WTC11 (cell line): Measurements from ENCODE around the gene DHX8. TPM values are rescaled to one million over a fixed set of nuclear protein-coding genes. Genes with fewer than 3 reads are reported as not detected.

Experiments
- ATAC-seq: fragments of 200-7000 bp; cut with Tn5 transposase; 2 replicates; pipeline ENCODE4 v1.10.0; 2021; ENCODE audit warnings: mild to moderate bottlenecking, moderate library complexity
- CTCF ChIA-PET: fragments of 300-600 bp; sonication (Branson Sonifier 250); formaldehyde crosslinking; loops from one replicate; lab custom pipeline; 2021; ENCODE audit warnings: antibody characterized with exemption; lab: Charles Lee
- POLR2A ChIA-PET: fragments of 350-600 bp; sonication (Branson Sonifier 250); formaldehyde crosslinking; loops from one replicate; lab custom pipeline; 2021; ENCODE audit warnings: antibody characterized with exemption; lab: Charles Lee
- DNase-seq: peaks from one replicate; pipeline ENCODE4 v3.0.0; 2021; ENCODE audit warnings: low spot score
- H3K27ac Mint-ChIP-seq: 2 replicates; pipeline ENCODE4 v1.8.0; 2021; ENCODE audit warnings: mixed read lengths
- H3K27me3 Mint-ChIP-seq: 2 replicates; pipeline ENCODE4 v1.8.0; 2021; ENCODE audit warnings: low read depth, mild to moderate bottlenecking, moderate library complexity, mixed read lengths
- H3K36me3 Mint-ChIP-seq: 2 replicates; pipeline ENCODE4 v1.8.0; 2021; ENCODE audit warnings: mixed read lengths
- H3K4me1 Mint-ChIP-seq: 2 replicates; pipeline ENCODE4 v1.8.0; 2022; ENCODE audit warnings: mixed read lengths
- H3K4me3 Mint-ChIP-seq: 2 replicates; pipeline ENCODE4 v1.8.0; 2021; ENCODE audit warnings: mild to moderate bottlenecking, moderate library complexity, mixed read lengths
- H3K9me3 Mint-ChIP-seq: 2 replicates; pipeline ENCODE4 v1.8.0; 2021; ENCODE audit warnings: mixed read lengths
- ATF2 ChIP-seq: sonication (generic); formaldehyde crosslinking; IDR thresholded peaks from 2 replicates; pipeline ENCODE4 v1.8.1; 2022; ENCODE audit warnings: low read depth, missing genetic modification reagents, borderline replicate concordance
- CREM ChIP-seq: sonication (generic); formaldehyde crosslinking; IDR thresholded peaks from 2 replicates; pipeline ENCODE4 v1.8.1; 2022; ENCODE audit warnings: mild to moderate bottlenecking, missing genetic modification reagents, moderate library complexity
- ELF4 ChIP-seq: sonication (generic); formaldehyde crosslinking; IDR thresholded peaks from 2 replicates; pipeline ENCODE4 v1.8.1; 2022; ENCODE audit warnings: low read depth, mild to moderate bottlenecking, moderate library complexity, missing genetic modification reagents
- EMX1 ChIP-seq: fragments of 250-450 bp; sonication (Bioruptor Pico); IDR thresholded peaks from 2 replicates; pipeline ENCODE4 v1.8.0; 2021; ENCODE audit warnings: mild to moderate bottlenecking
- ERG ChIP-seq: fragments of 250-450 bp; sonication (Bioruptor Pico); IDR thresholded peaks from 2 replicates; pipeline ENCODE4 v1.8.0; 2021; ENCODE audit warnings: mild to moderate bottlenecking
- ESRRA ChIP-seq: sonication (generic); formaldehyde crosslinking; IDR thresholded peaks from 2 replicates; pipeline ENCODE4 v1.8.1; 2022; ENCODE audit warnings: mild to moderate bottlenecking, missing genetic modification reagents, borderline replicate concordance
- HMGA2 ChIP-seq: fragments of 250-450 bp; sonication (Bioruptor Pico); IDR thresholded peaks from 2 replicates; pipeline ENCODE4 v1.4.0; 2021; ENCODE audit warnings: mild to moderate bottlenecking, moderate library complexity
- IRF2 ChIP-seq: sonication (generic); formaldehyde crosslinking; IDR thresholded peaks from 2 replicates; pipeline ENCODE4 v1.8.0; 2022; ENCODE audit warnings: low read depth, missing genetic modification reagents, borderline replicate concordance
- NFATC4 ChIP-seq: fragments of 250-450 bp; sonication (Bioruptor Pico); IDR thresholded peaks from 2 replicates; pipeline ENCODE4 v1.9.0; 2021; ENCODE audit warnings: mild to moderate bottlenecking
- NR2C2 ChIP-seq: sonication (generic); formaldehyde crosslinking; IDR thresholded peaks from 2 replicates; pipeline ENCODE4 v1.8.0; 2022; ENCODE audit warnings: mild to moderate bottlenecking, missing genetic modification reagents
- NR3C1 ChIP-seq: sonication (generic); formaldehyde crosslinking; conservative IDR thresholded peaks from 2 replicates; pipeline ENCODE4 v1.8.1; 2023; ENCODE audit warnings: low read depth, mild to moderate bottlenecking, missing genetic modification reagents
- PREB ChIP-seq: sonication (generic); formaldehyde crosslinking; IDR thresholded peaks from 2 replicates; pipeline ENCODE4 v1.8.1; 2022; ENCODE audit warnings: mild to moderate bottlenecking, missing genetic modification reagents, moderate library complexity, borderline replicate concordance
- PRRX2 ChIP-seq: fragments of 250-450 bp; sonication (Bioruptor Pico); IDR thresholded peaks from 2 replicates; pipeline ENCODE4 v1.8.0; 2021; ENCODE audit warnings: mild to moderate bottlenecking
- RORB ChIP-seq: fragments of 250-450 bp; sonication (Bioruptor Pico); IDR thresholded peaks from 2 replicates; pipeline ENCODE4 v1.9.0; 2021; ENCODE audit warnings: mild to moderate bottlenecking
- SMAD4 ChIP-seq: sonication (generic); formaldehyde crosslinking; IDR thresholded peaks from 2 replicates; pipeline ENCODE4 v1.8.0; 2022; ENCODE audit warnings: mild to moderate bottlenecking, missing genetic modification reagents
- SP1 ChIP-seq: sonication (generic); formaldehyde crosslinking; conservative IDR thresholded peaks from 2 replicates; pipeline ENCODE4 v1.8.1; 2022; ENCODE audit warnings: missing genetic modification reagents
- TEAD4 ChIP-seq: sonication (generic); formaldehyde crosslinking; IDR thresholded peaks from 2 replicates; pipeline ENCODE4 v1.8.0; 2022; ENCODE audit warnings: mild to moderate bottlenecking, missing genetic modification reagents
- USF2 ChIP-seq: sonication (generic); formaldehyde crosslinking; IDR thresholded peaks from 2 replicates; pipeline ENCODE4 v1.8.1; 2023; ENCODE audit warnings: mild to moderate bottlenecking, missing genetic modification reagents, moderate library complexity
- ZNF232 ChIP-seq: sonication (generic); formaldehyde crosslinking; IDR thresholded peaks from 2 replicates; pipeline ENCODE4 v1.8.0; 2022; ENCODE audit warnings: mild to moderate bottlenecking, missing genetic modification reagents
- ZNF281 ChIP-seq: sonication (generic); formaldehyde crosslinking; IDR thresholded peaks from 2 replicates; pipeline ENCODE4 v1.8.0; 2023; ENCODE audit warnings: mild to moderate bottlenecking, missing genetic modification reagents
- ZNF317 ChIP-seq: sonication (generic); formaldehyde crosslinking; IDR thresholded peaks from 2 replicates; pipeline ENCODE4 v1.8.1; 2023; ENCODE audit warnings: low read depth, mild to moderate bottlenecking, moderate library complexity, missing genetic modification reagents, borderline replicate concordance
- ZNF416 ChIP-seq: fragments of 250-450 bp; sonication (Bioruptor Pico); IDR thresholded peaks from 2 replicates; pipeline ENCODE4 v1.9.0; 2021; ENCODE audit warnings: mild to moderate bottlenecking, inconsistent platforms
- ZNF425 ChIP-seq: fragments of 250-450 bp; sonication (Bioruptor Pico); conservative IDR thresholded peaks from 2 replicates; pipeline ENCODE4 v1.9.0; 2021; ENCODE audit warnings: mild to moderate bottlenecking
- total RNA-seq: library from RNA; stranded (reverse); gene quantifications from 3 replicates; pipeline ENCODE4 v1.2.3, GENCODE V29; 2021

The DHX8 gene
- total RNA-seq, 1 experiment from 2014 or later, result 58.5 TPM

- POLR2A ChIA-PET, result interaction anchor here (0.6 kb wide), 1 partner anchor 103 kb away, joined by 3 read pairs; no protein-coding TSS in a partner anchor
- 0 out of 2 replicates have a peak, but pooled peaks cover 3% of the 10 kb centered on the region for H3K9me3 Mint-ChIP-seq
- H3K4me3 Mint-ChIP-seq, result no peak overlapping the region
- peaks cover 3% of the 10 kb centered on the region for H3K4me1 Mint-ChIP-seq
- no peak for DNase-seq
- no peak overlapping the region for H3K27ac Mint-ChIP-seq
- TF ChIP-seq ELF4 (CRISPR knock-in tag) (no peak), CREM (CRISPR knock-in tag) (no peak), ZNF317 (CRISPR knock-in tag) (no peak), USF2 (CRISPR knock-in tag) (no peak), ZNF425 (CRISPR knock-in tag) (no peak), ESRRA (no peak)
- H3K27me3 Mint-ChIP-seq, result no peaks in the 10 kb centered on the region
- ATAC-seq, result no peak
- CTCF ChIA-PET, result interaction anchor here (0.9 to 1.9 kb wide), 3 partner anchors 9 to 189 kb away, joined by 3 to 6 read pairs (median 3); no protein-coding TSS in a partner anchor
- H3K36me3 Mint-ChIP-seq, result no peaks in the 10 kb centered on the region
Measured at GRCh38 chr17:43570518-43570928, 86.7 kb downstream of the DHX8 start.

- ATAC-seq, result no peak
- Mint-ChIP-seq H3K27me3 (no peaks in the 10 kb centered on the region), H3K36me3 (no peaks in the 10 kb centered on the region), H3K9me3 (0 out of 2 replicates have a peak, but pooled peaks cover 3% of the 10 kb centered on the region), H3K4me3 (no peak overlapping the region), H3K4me1 (peaks cover 12% of the 10 kb centered on the region), H3K27ac (no peak overlapping the region)
- CTCF ChIA-PET, result interaction anchor here (0.6 kb wide), 1 partner anchor 187 kb away, joined by 3 read pairs; no protein-coding TSS in a partner anchor
- DNase-seq, result no peak
- POLR2A ChIA-PET, result no interaction called here
- TF ChIP-seq ATF2 (CRISPR knock-in tag) (no peak), PREB (CRISPR knock-in tag) (no peak), RORB (no peak), ZNF416 (no peak), USF2 (CRISPR knock-in tag) (no peak), EMX1 (CRISPR knock-in tag) (no peak), TEAD4 (CRISPR knock-in tag) (no peak), PRRX2 (CRISPR knock-in tag) (no peak), IRF2 (no peak), ZNF232 (CRISPR knock-in tag) (no peak), NR2C2 (CRISPR knock-in tag) (no peak), NFATC4 (CRISPR knock-in tag) (no peak), SMAD4 (no peak), SP1 (CRISPR knock-in tag) (no peak), NR3C1 (CRISPR knock-in tag) (no peak), HMGA2 (no peak), ERG (CRISPR knock-in tag) (no peak), ZNF281 (CRISPR knock-in tag) (no peak)
Measured at GRCh38 chr17:43572368-43572980, 88.7 kb downstream of the DHX8 start.
